H1 (cell line): Measurements from ENCODE around the gene KCNQ1OT1. TPM values are rescaled to one million over a fixed set of nuclear protein-coding genes. Genes with fewer than 3 reads are reported as not detected.

Experiments used
- CTCF ChIA-PET: fragments of 300-600 bp; sonication (Branson Sonifier 250); formaldehyde crosslinking; loops from one replicate; lab custom pipeline; 2021; ENCODE audit not compliant: partially characterized antibody; lab: Charles Lee
- POLR2A ChIA-PET: fragments of 300-600 bp; sonication (Branson Sonifier 250); formaldehyde crosslinking; loops from one replicate; lab custom pipeline; 2021; ENCODE audit warnings: inconsistent platforms; ENCODE audit not compliant: partially characterized antibody; lab: Charles Lee
- DNase-seq, 2 experiments: peaks; one replicate each; pipeline versions ENCODE4 v3.0.0 to v3.0.0-alpha.2; 2010 to 2022; ENCODE audit warnings: low spot score in 2 of 2, low read depth in 1 of 2, mixed read lengths in 1 of 2
- FAIRE-seq: peaks from 2 replicates; lab custom pipeline; 2011; peaks lifted over from hg19 to GRCh38; lab: Jason Lieb, UNC
- H2AFZ ChIP-seq: 2 replicates; pipeline ENCODE4 v1.8.1; 2012; ENCODE audit warnings: low read length, inconsistent platforms
- H2AK5ac ChIP-seq: 2 replicates; pipeline ENCODE4 v1.6.1; 2013; ENCODE audit warnings: low read depth, low read length
- H2BK120ac ChIP-seq: replicated peaks from 2 replicates; pipeline ENCODE3; 2013; ENCODE audit warnings: low read depth, low read length, inconsistent platforms
- H2BK12ac ChIP-seq: 2 replicates; pipeline ENCODE4 v1.6.1; 2013; ENCODE audit warnings: low read depth, low read length
- H2BK15ac ChIP-seq: 2 replicates; pipeline ENCODE4 v1.6.1; 2013; ENCODE audit warnings: low read length
- H2BK20ac ChIP-seq: 2 replicates; pipeline ENCODE4 v1.6.1; 2013; ENCODE audit warnings: low read length
- H2BK5ac ChIP-seq: 2 replicates; pipeline ENCODE4 v1.6.1; 2013; ENCODE audit warnings: low read depth, low read length
- H3K14ac ChIP-seq: 2 replicates; pipeline ENCODE4 v1.6.1; 2013; ENCODE audit warnings: inconsistent platforms; ENCODE audit not compliant: insufficient read length
- H3K18ac ChIP-seq: 2 replicates; pipeline ENCODE4 v1.6.1; 2013; ENCODE audit warnings: low read length; ENCODE audit errors: extremely low read depth
- H3K23ac ChIP-seq: 2 replicates; pipeline ENCODE4 v1.6.1; 2013; ENCODE audit warnings: inconsistent platforms; ENCODE audit not compliant: insufficient read length
- H3K23me2 ChIP-seq: 2 replicates; pipeline ENCODE4 v1.6.1; 2013; ENCODE audit warnings: low read depth, low read length
- H3K27ac ChIP-seq: 2 replicates; pipeline ENCODE4 v1.6.1; 2011; ENCODE audit warnings: low read depth, low read length, inconsistent platforms
- H3K27me3 ChIP-seq, 4 experiments: replicated peaks in 1 of 4; 1 replicate in 1 of 4; 2 replicates in 3 of 4; pipeline versions ENCODE4 v1.6.1 to v1.8.1; 2011 to 2013; ENCODE audit warnings: low read length in 3 of 4, mild to moderate bottlenecking in 3 of 4, inconsistent platforms in 2 of 4, mixed read lengths in 2 of 4, moderate library complexity in 1 of 4; ENCODE audit not compliant: control insufficient read depth in 3 of 4, insufficient read depth in 3 of 4; ENCODE audit errors: extremely low read depth in 1 of 4
- H3K36me3 ChIP-seq, 4 experiments: 2 replicates each; pipeline versions ENCODE4 v1.6.1 to v1.8.1; 2011 to 2013; ENCODE audit warnings: mild to moderate bottlenecking in 4 of 4, low read length in 3 of 4, moderate library complexity in 2 of 4, control low read depth in 1 of 4, inconsistent platforms in 1 of 4; ENCODE audit not compliant: insufficient read depth in 4 of 4, control insufficient read depth in 2 of 4
- H3K4ac ChIP-seq: replicated peaks from 2 replicates; pipeline ENCODE3; 2013; ENCODE audit warnings: low read length, low read depth, mixed read lengths, inconsistent platforms; ENCODE audit not compliant: insufficient read length
- H3K4me1 ChIP-seq, 4 experiments: replicated peaks in 1 of 4; 1 replicate in 1 of 4; 2 replicates in 3 of 4; pipeline versions ENCODE4 v1.6.1 to v1.8.1; 2011 to 2013; ENCODE audit warnings: low read length in 3 of 4, inconsistent platforms in 2 of 4, mixed read lengths in 1 of 4; ENCODE audit not compliant: insufficient read depth in 4 of 4, control insufficient read depth in 3 of 4
- H3K4me2 ChIP-seq, 2 experiments: 2 replicates each; pipeline versions ENCODE4 v1.6.1 to v1.8.1; 2011 to 2013; ENCODE audit warnings: low read depth in 2 of 2, low read length in 2 of 2, control low read depth in 1 of 2, inconsistent platforms in 1 of 2, mild to moderate bottlenecking in 1 of 2; ENCODE audit not compliant: insufficient read depth in 1 of 2
- H3K4me3 ChIP-seq, 4 experiments: fragments of 200-600, 300-600 bp in 1 of 4; sonication (generic), shearing (Covaris generic), sonication (Bioruptor Twin) in 1 of 4; 2 replicates each; pipeline versions ENCODE4 v1.5.1 to v1.8.1; 2011 to 2016; ENCODE audit warnings: low read length in 4 of 4, low read depth in 3 of 4, control low read depth in 2 of 4, inconsistent platforms in 2 of 4, mild to moderate bottlenecking in 2 of 4, mixed read lengths in 1 of 4, moderate library complexity in 1 of 4; ENCODE audit not compliant: insufficient read depth in 2 of 4; ENCODE audit errors: extremely low read depth in 1 of 4
- H3K56ac ChIP-seq: replicated peaks from 2 replicates; pipeline ENCODE3; 2013; ENCODE audit warnings: low read depth, mild to moderate bottlenecking, mixed read lengths, low read length, inconsistent platforms; ENCODE audit not compliant: insufficient read length
- H3K79me1 ChIP-seq: 2 replicates; pipeline ENCODE4 v1.6.1; 2013; ENCODE audit warnings: low read depth, low read length, control low read depth
- H3K79me2 ChIP-seq, 2 experiments: 2 replicates each; pipeline versions ENCODE4 v1.6.1 to v1.8.1; 2012 to 2013; ENCODE audit warnings: low read length in 2 of 2, mild to moderate bottlenecking in 2 of 2, inconsistent platforms in 1 of 2; ENCODE audit not compliant: insufficient read depth in 2 of 2, control insufficient read depth in 1 of 2
- H3K9ac ChIP-seq, 4 experiments: replicated peaks in 1 of 4; 1 replicate in 1 of 4; 2 replicates in 3 of 4; pipeline versions ENCODE4 v1.6.1 to v1.8.1; 2011 to 2013; ENCODE audit warnings: low read depth in 3 of 4, low read length in 3 of 4, control low read depth in 2 of 4, mild to moderate bottlenecking in 2 of 4, moderate library complexity in 2 of 4, inconsistent platforms in 1 of 4; ENCODE audit errors: extremely low read depth in 1 of 4
- H3K9me3 ChIP-seq, 2 experiments: 2 replicates each; pipeline versions ENCODE4 v1.6.1 to v1.8.1; 2012 to 2013; ENCODE audit warnings: mild to moderate bottlenecking in 2 of 2, moderate library complexity in 2 of 2, control low read depth in 1 of 2, inconsistent platforms in 1 of 2, low read depth in 1 of 2, low read length in 1 of 2, mixed read lengths in 1 of 2; ENCODE audit not compliant: insufficient read depth in 2 of 2
- H4K20me1 ChIP-seq, 2 experiments: replicated peaks in 1 of 2; 2 replicates each; pipeline versions ENCODE3 to v1.8.1; 2011 to 2013; ENCODE audit warnings: inconsistent platforms in 2 of 2, low read length in 2 of 2, mild to moderate bottlenecking in 1 of 2; ENCODE audit not compliant: insufficient read depth in 2 of 2, control insufficient read depth in 1 of 2
- H4K5ac ChIP-seq: 2 replicates; pipeline ENCODE4 v1.6.1; 2013; ENCODE audit warnings: low read length, low read depth, mixed read lengths, inconsistent platforms; ENCODE audit not compliant: insufficient read length
- H4K8ac ChIP-seq: 2 replicates; pipeline ENCODE4 v1.8.0; 2013; ENCODE audit warnings: mild to moderate bottlenecking, moderate library complexity, low read length, inconsistent platforms; ENCODE audit not compliant: insufficient read depth; ENCODE audit errors: extremely low read depth
- H4K91ac ChIP-seq: replicated peaks from 2 replicates; pipeline ENCODE3; 2013; ENCODE audit warnings: low read length, mixed read lengths, inconsistent platforms; ENCODE audit not compliant: insufficient read length
- BCL11A ChIP-seq, 2 experiments: IDR thresholded peaks; one replicate each; pipeline ENCODE4 v1.6.1; 2011; ENCODE audit warnings: low read depth in 2 of 2, low read length in 2 of 2, mild to moderate bottlenecking in 2 of 2
- BRCA1 ChIP-seq: IDR thresholded peaks from 2 replicates; pipeline ENCODE4 v1.6.1; 2012; ENCODE audit warnings: low read depth, low read length, improper control_type of control experiment
- E2F6 ChIP-seq: IDR thresholded peaks from 2 replicates; pipeline ENCODE4 v1.6.1; 2012; ENCODE audit warnings: inconsistent platforms
- EGR1 ChIP-seq: IDR thresholded peaks from 2 replicates; pipeline ENCODE4 v1.6.1; 2011; ENCODE audit warnings: low read depth, low read length, borderline replicate concordance
- EZH2 ChIP-seq: fragments of 200-600 bp; sonication (generic); IDR thresholded peaks from 2 replicates; pipeline ENCODE4 v1.7.1; 2012; ENCODE audit warnings: low read depth, mild to moderate bottlenecking, moderate library complexity, low read length, inconsistent platforms; ENCODE audit not compliant: severe bottlenecking
- FOSL1 ChIP-seq: IDR thresholded peaks from 2 replicates; pipeline ENCODE4 v1.6.1; 2011; ENCODE audit warnings: mild to moderate bottlenecking, low read depth, low read length, moderate library complexity; ENCODE audit not compliant: insufficient read depth
- KDM1A ChIP-seq: fragments of 200-600, 300-600 bp; sonication (generic); IDR thresholded peaks from 2 replicates; pipeline ENCODE4 v1.7.1; 2016; ENCODE audit warnings: mild to moderate bottlenecking, low read length, borderline replicate concordance
- POLR2A ChIP-seq, 2 experiments: IDR thresholded peaks; 1 replicate in 1 of 2; 2 replicates in 1 of 2; pipeline ENCODE4 v1.6.1; 2011; ENCODE audit warnings: low read depth in 2 of 2, low read length in 2 of 2, mild to moderate bottlenecking in 2 of 2; ENCODE audit errors: control extremely low read depth in 1 of 2
- POLR2AphosphoS5 ChIP-seq: IDR thresholded peaks from 2 replicates; pipeline ENCODE4 v1.6.1; 2011; ENCODE audit warnings: low read depth, low read length
- RFX5 ChIP-seq: IDR thresholded peaks from 2 replicates; pipeline ENCODE4 v1.6.1; 2011; ENCODE audit warnings: low read depth, low read length, improper control_type of control experiment, borderline replicate concordance
- SP2 ChIP-seq: IDR thresholded peaks from 2 replicates; pipeline ENCODE4 v1.6.1; 2012; ENCODE audit warnings: mild to moderate bottlenecking, low read length, inconsistent platforms
- SP4 ChIP-seq: IDR thresholded peaks from 2 replicates; pipeline ENCODE4 v1.6.1; 2012; ENCODE audit warnings: low read length, inconsistent platforms
- WGBS, 2 experiments: shearing (Covaris generic) in 1 of 2; methylation state at CpG; one replicate each; pipeline versions ENCODE4 v1.1.6 to v1.1.7; 2013 to 2015; ENCODE audit warnings: low lambda C conversion rate in 2 of 2, mixed read lengths in 2 of 2, inconsistent platforms in 1 of 2, low coverage in 1 of 2, missing lambda C conversion rate in 1 of 2; ENCODE audit not compliant: insufficient replicate concordance in 2 of 2, insufficient coverage in 1 of 2, insufficient read length in 1 of 2; ENCODE audit errors: extremely low coverage in 1 of 2, missing lambda C conversion rate in 1 of 2; 5-methylcytosine and 5-hydroxymethylcytosine counted together
- polyA plus RNA-seq, 7 experiments: library from polyadenylated mRNA; depleted of rRNA in 3 of 7; stranded (reverse) in 5 of 7; unstranded in 2 of 7; fragments of >200 nt in 5 of 7; fragments of 200-250 nt in 2 of 7; gene quantifications; 1 replicate in 5 of 7; 2 replicates in 1 of 7; 4 replicates in 1 of 7; pipeline versions ENCODE4 v1.2.1 to v1.2.3, GENCODE V29; 2011 to 2013; ENCODE audit warnings: missing spikeins in 2 of 7, mixed read lengths in 2 of 7
- total RNA-seq: library from RNA; stranded (reverse); fragmentation: NEBNext Ultra II Directional; extraction: Animal tissue kit (Norgen Biotek cat#: 25700); gene quantifications from 2 replicates; pipeline ENCODE4 v1.2.1, GENCODE V29; 2021

The KCNQ1OT1 gene
- total and polyA plus RNA-seq, 2 of the 8 experiments (the other 6 are each of a cell fraction or from before 2014, with no cell fraction given) = 0.21 to 1.2 TPM

GRCh38 chr11:2731130-2732125, 31.6 kb upstream of the KCNQ1OT1 start:
- Histone ChIP-seq H3K56ac (no peak overlapping the region), H2BK20ac (no peak overlapping the region), H3K79me2 (no peaks in the 10 kb centered on the region), H2BK120ac (no peak overlapping the region), H3K14ac (no peak overlapping the region), H3K27me3 (peaks cover 0 to 53% (median 26%) of the 10 kb centered on the region in 4 experiments; a peak in 6 of 7 replicates), H3K9ac (no peak overlapping the region), H3K23ac (no peak overlapping the region), H3K4me1 (no peaks in the 10 kb centered on the region), H4K8ac (no peak overlapping the region), H4K91ac (no peak overlapping the region), H2BK12ac (no peak overlapping the region), H3K23me2 (no peaks in the 10 kb centered on the region), H3K27ac (no peak overlapping the region), H3K4me2 (no peak overlapping the region), H3K18ac (no peak overlapping the region; the same call in 1 of the 2 replicates), H3K9me3 (peaks cover 12 to 19% of the 10 kb centered on the region in 2 experiments), H2AFZ (no peak overlapping the region), H4K5ac (no peak overlapping the region), H3K36me3 (no peaks in the 10 kb centered on the region), H3K79me1 (no peaks in the 10 kb centered on the region), H3K4me3 (no peak overlapping the region), H2BK5ac (no peak overlapping the region), H4K20me1 (no peaks in the 10 kb centered on the region), H2BK15ac (0 out of 2 replicates have a peak overlapping the region, but pooled peaks have one; percentile 16), H3K4ac (no peak overlapping the region), H2AK5ac (no peak overlapping the region)
- ChIA-PET CTCF (interaction anchor here (0.6 to 1.4 kb wide), 4 partner anchors 12 to 155 kb away, joined by 3 to 4 read pairs (median 4); no protein-coding TSS in a partner anchor), POLR2A (no interaction called here)
- FAIRE-seq (no peak), DNase-seq (no peak)
- WGBS, 2 experiments = 87% methylated on average over 24 of the region's 28 CpGs; no CpG with 5 or more reads in 1 of the 2 experiments
- TF ChIP-seq POLR2AphosphoS5 = no peak
- no peak for TF ChIP-seq EGR1
- no peak for TF ChIP-seq KDM1A
- TF ChIP-seq SP2 = no peak
- TF ChIP-seq E2F6 = no peak
- TF ChIP-seq EZH2 = no peak
- no peak for TF ChIP-seq FOSL1
- TF ChIP-seq BRCA1 = no peak
- TF ChIP-seq SP4 = no peak
- TF ChIP-seq BCL11A (IDR thresholded peaks at IDR 0.05; ENCODE audit: low read depth in 2 of 2, low read length in 2 of 2) = no peak
- TF ChIP-seq POLR2A (IDR thresholded peaks at IDR 0.05; ENCODE audit: control extremely low read depth in 1 of 2, low read depth in 2 of 2, low read length in 2 of 2) = no peak
- no peak for TF ChIP-seq RFX5
